NT2/D1 (cell line): ENCODE measurements around the gene FBXL17.

Experiments
- DNase-seq: peaks from one replicate; pipeline ENCODE4 v3.0.0-alpha.2; 2011; ENCODE audit warnings: low read depth, low spot score
- H3K27me3 ChIP-seq: 2 replicates; pipeline ENCODE4 v1.6.0; 2011; ENCODE audit warnings: mild to moderate bottlenecking; ENCODE audit not compliant: insufficient read length, insufficient read depth
- H3K36me3 ChIP-seq: 2 replicates; pipeline ENCODE4 v1.6.1; 2011; ENCODE audit warnings: mild to moderate bottlenecking, low read length, mixed read lengths; ENCODE audit not compliant: insufficient read depth, insufficient read length
- H3K4me1 ChIP-seq: 2 replicates; pipeline ENCODE4 v1.5.1; 2011; ENCODE audit not compliant: insufficient read depth, insufficient read length
- H3K4me3 ChIP-seq: 2 replicates; pipeline ENCODE4 v1.5.1; 2011; ENCODE audit warnings: low read depth; ENCODE audit not compliant: insufficient read length
- H3K9ac ChIP-seq: 2 replicates; pipeline ENCODE4 v1.6.0; 2011; ENCODE audit warnings: low read depth; ENCODE audit not compliant: insufficient read length
- H3K9me3 ChIP-seq: 2 replicates; pipeline ENCODE4 v1.5.1; 2011; ENCODE audit warnings: mild to moderate bottlenecking, low read length; ENCODE audit not compliant: insufficient read depth
- SUZ12 ChIP-seq: IDR thresholded peaks from 2 replicates; pipeline ENCODE4 v1.6.1; 2011; ENCODE audit not compliant: insufficient read length, insufficient read depth; ENCODE audit errors: extremely low read depth
- YY1 ChIP-seq: IDR thresholded peaks from 2 replicates; pipeline ENCODE4 v1.6.1; 2011; ENCODE audit not compliant: insufficient read length, insufficient read depth
- ZNF274 ChIP-seq: IDR thresholded peaks from 2 replicates; pipeline ENCODE4 v1.6.1; 2011; ENCODE audit warnings: mild to moderate bottlenecking, low read depth, low read length

FBXL17 gene

DNA sequence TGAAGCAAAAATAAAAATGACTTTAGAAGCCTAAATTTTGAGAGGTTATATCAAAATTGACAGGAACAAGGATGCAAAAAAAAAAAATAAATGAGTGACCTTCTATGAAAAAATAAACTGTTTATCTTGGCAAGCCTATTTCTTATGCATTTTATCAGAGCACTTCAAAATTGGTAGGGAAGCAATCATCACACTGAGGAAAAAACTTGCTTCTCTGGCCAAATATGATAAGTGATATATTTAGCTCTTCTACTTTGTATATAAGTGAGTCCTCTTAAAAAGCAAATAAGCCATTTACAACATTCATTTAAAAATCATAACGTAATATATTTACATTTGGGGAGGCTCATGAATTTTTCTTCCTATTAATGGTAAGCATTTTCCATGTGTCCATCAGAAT lies 287.1 kb downstream of the FBXL17 start:
- DNase-seq: no peak

DNA sequence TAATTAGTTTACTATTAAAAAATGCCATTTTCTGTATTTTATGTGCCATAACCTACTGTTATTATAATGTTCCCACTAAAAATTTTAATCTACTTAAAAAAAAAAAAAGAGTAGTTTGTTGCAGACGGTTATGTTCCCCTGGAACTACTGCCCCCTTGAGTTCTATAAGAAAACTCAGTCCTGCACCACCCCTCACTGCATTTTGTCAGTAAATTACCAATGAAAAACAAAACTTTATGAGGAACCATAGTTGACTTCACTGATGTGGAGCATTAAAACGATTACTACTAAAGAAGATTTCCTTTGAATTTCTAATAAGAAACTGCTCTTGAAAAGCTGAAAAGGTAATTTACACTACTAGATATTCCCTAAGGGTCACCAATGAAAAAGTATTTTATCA lies 288.7 kb downstream of the FBXL17 start:
- no peak overlapping the region for H3K9ac ChIP-seq
- no peak for DNase-seq
- no peaks in the 10 kb centered on the region for H3K27me3 ChIP-seq
- TF ChIP-seq SUZ12 (no peak), ZNF274 (no peak), YY1 (no peak)
- H3K4me3 ChIP-seq: no peak overlapping the region
- no peaks in the 10 kb centered on the region for H3K4me1 ChIP-seq
- no peaks in the 10 kb centered on the region for H3K36me3 ChIP-seq
- H3K9me3 ChIP-seq: no peaks in the 10 kb centered on the region

More for the DNA sequence above, 287.1 kb downstream of the FBXL17 start:
- H3K4me3 ChIP-seq: no peak overlapping the region
- no peaks in the 10 kb centered on the region for H3K36me3 ChIP-seq
- H3K27me3 ChIP-seq: no peaks in the 10 kb centered on the region
- TF ChIP-seq ZNF274 (no peak), YY1 (no peak), SUZ12 (no peak)
- no peaks in the 10 kb centered on the region for H3K4me1 ChIP-seq
- no peaks in the 10 kb centered on the region for H3K9me3 ChIP-seq
- no peak overlapping the region for H3K9ac ChIP-seq

DNA sequence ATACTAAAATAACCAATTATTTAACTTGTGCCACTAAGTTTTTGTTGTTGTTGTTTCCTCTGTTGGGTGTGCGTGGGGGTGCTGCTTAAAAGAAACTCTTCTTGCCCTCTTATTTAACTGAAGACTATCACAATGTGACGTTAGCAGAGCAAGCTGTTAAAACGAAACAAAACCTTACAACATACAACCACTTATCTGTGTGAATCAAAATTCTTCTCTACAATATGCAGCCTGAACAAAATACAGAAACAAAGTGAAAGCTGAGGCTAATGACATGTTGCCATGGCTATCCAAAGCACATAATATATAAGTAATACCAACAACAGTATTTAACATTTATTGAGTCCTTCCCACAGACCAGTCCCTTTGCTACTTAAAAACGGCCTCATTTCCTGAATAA lies 291.0 kb downstream of the FBXL17 start:
- no peaks in the 10 kb centered on the region for H3K27me3 ChIP-seq
- no peak for DNase-seq
- TF ChIP-seq ZNF274 (no peak), YY1 (no peak), SUZ12 (no peak)
- no peaks in the 10 kb centered on the region for H3K9me3 ChIP-seq
- no peak overlapping the region for H3K9ac ChIP-seq
- H3K36me3 ChIP-seq: no peaks in the 10 kb centered on the region
- no peaks in the 10 kb centered on the region for H3K4me1 ChIP-seq
- H3K4me3 ChIP-seq: no peak overlapping the region

DNA sequence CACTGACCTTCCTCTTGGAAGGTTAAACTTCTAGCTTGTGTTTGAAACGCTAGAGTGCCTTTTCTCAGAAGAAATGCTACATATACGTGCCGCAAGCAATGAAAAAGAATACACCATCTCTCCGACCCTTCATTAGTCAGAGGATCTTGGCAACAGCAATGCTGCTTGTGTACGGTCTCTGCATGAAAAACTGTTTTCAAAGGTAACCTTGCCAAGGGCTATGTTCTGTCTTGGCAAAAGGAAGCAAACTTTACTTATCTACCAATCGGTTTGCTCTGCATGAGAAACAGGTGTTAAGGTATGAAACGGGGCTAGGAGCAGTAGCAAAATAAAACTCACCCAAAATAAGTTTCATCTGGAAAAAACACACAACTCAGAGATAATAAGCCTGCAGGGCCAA lies 297.8 kb downstream of the FBXL17 start:
- Histone ChIP-seq H3K27me3 (no peaks in the 10 kb centered on the region), H3K36me3 (no peaks in the 10 kb centered on the region), H3K4me1 (no peaks in the 10 kb centered on the region), H3K9me3 (no peaks in the 10 kb centered on the region), H3K9ac (no peak overlapping the region), H3K4me3 (no peak overlapping the region)
- TF ChIP-seq ZNF274 (no peak), SUZ12 (no peak), YY1 (no peak)
- no peak for DNase-seq

DNA sequence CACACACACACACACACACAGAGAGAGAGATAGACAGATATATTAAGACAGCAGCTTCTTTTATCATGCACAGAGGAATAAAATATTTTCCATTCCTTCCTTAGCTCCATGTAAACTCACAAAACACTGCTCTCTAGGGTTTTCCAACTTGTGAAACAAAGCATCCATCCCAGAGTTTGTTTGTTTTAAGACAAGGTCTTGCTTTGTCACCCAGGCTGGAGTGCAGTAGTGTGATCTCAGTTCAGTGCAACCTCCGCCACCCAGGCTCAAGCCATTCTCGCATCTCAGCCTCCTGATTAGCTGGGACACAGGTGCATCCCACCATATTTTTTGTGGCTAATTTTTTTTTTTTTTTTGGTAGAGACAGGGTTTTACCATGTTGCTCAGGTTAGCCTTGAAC lies 298.7 kb downstream of the FBXL17 start:
- no peaks in the 10 kb centered on the region for H3K27me3 ChIP-seq
- no peak overlapping the region for H3K9ac ChIP-seq
- no peaks in the 10 kb centered on the region for H3K36me3 ChIP-seq
- no peak overlapping the region for H3K4me3 ChIP-seq
- H3K9me3 ChIP-seq: no peaks in the 10 kb centered on the region
- H3K4me1 ChIP-seq: no peaks in the 10 kb centered on the region
- no peak for TF ChIP-seq SUZ12
- no peak for TF ChIP-seq YY1
- no peak for TF ChIP-seq ZNF274
- no peak for DNase-seq

DNA sequence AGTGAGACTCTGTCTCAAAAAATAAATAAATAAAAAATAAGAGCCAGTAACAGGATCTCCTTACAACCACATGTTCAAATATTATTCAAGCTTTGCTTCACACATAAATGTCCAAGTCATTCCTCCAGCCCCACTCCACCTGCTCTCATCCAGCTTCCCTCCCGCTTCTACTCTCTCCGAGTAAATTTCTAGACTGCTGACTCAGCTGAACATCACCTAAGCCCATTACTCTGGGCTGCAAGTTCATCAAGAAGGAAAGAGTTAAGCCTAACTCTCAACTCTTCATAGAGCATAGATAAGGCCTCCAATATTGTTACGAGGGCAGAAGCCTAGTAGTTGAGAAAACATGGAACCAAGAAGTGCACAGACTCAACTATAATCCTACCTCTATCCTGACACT lies 300.2 kb downstream of the FBXL17 start:
- DNase-seq: no peak
- TF ChIP-seq ZNF274 (no peak), YY1 (no peak)
- Histone ChIP-seq H3K9me3 (no peaks in the 10 kb centered on the region), H3K9ac (no peak overlapping the region), H3K4me1 (no peaks in the 10 kb centered on the region), H3K27me3 (no peaks in the 10 kb centered on the region), H3K4me3 (no peak overlapping the region), H3K36me3 (no peaks in the 10 kb centered on the region)

DNA sequence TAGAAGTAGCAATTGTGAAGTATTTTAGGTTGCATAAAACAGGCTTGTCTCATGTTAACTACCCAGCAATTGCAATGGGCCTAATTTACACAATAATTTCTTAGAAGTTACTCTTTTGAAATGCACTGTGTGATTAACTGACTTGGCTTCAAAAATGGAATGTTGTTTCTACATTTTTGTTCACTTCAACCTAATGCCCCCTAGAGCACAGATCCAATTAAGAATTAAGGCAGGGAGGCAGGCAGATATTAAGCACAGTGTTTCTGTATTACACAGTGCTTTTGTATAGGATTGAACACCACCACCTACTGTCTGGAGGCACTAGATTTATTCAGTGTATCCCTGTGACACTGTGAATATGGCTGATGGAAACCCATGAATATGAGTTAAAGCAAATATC lies 302.1 kb downstream of the FBXL17 start:
- no peak overlapping the region for H3K4me3 ChIP-seq
- H3K36me3 ChIP-seq: no peaks in the 10 kb centered on the region
- no peaks in the 10 kb centered on the region for H3K4me1 ChIP-seq
- H3K9me3 ChIP-seq: no peaks in the 10 kb centered on the region
- H3K27me3 ChIP-seq: no peaks in the 10 kb centered on the region
- DNase-seq: no peak
- TF ChIP-seq YY1: no peak
- no peak for TF ChIP-seq SUZ12
- no peak for TF ChIP-seq ZNF274
- H3K9ac ChIP-seq: no peak overlapping the region

DNA sequence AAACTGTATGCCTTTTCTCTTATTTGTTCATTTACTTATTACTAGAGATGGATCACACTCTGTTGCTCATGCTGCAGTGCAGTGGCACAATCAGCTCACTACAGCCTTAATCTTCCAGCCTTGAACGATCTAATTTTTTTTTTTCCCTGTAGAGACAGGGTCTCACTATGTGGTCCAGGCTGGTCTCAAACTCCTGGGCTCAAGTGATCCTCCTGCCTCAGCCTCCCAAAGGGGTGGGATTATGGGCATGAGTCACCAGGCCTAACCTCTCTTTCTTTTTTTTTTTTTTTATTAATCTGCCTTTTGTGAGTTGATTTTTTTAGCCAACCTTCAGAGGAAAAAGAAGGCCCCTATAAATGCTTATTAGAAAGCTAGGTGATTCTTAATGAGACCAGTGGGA lies 303.0 kb downstream of the FBXL17 start:
- TF ChIP-seq ZNF274 (no peak), YY1 (no peak), SUZ12 (no peak)
- H3K27me3 ChIP-seq: no peaks in the 10 kb centered on the region
- no peaks in the 10 kb centered on the region for H3K4me1 ChIP-seq
- no peak overlapping the region for H3K4me3 ChIP-seq
- no peak overlapping the region for H3K9ac ChIP-seq
- H3K9me3 ChIP-seq: 0 out of 2 replicates have a peak, but pooled peaks cover 1% of the 10 kb centered on the region
- H3K36me3 ChIP-seq: no peaks in the 10 kb centered on the region
- no peak for DNase-seq
